ENCODE results near the gene NUP155.
"Not testable (repeated sequence)": the region's sequence is repeated elsewhere in the genome, so short reads cannot be mapped to it uniquely, and the experiment has no call there.

NUP155 gene

DNA sequence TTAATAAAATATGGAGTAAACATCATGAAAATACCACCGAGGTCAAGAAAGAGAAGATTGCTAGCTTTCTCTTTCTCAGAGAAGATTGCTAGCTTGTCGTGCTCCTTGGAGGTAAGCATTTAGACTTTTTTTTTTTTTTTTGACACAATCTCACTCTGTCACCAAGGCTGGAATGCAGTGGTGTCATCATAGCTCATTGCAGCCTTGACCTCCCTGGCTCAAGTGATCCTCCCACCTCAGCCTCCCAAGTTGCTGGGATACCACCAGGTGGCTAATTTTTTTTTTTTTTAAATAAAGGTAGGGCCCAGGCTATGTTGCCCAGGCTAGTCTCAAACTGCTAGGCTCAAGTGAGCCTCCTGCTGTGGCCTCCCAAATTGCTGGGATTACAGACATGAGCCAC is 95.4 kb downstream of the NUP155 start:
- FAIRE-seq (no peak), DNase-seq (ENCODE audit: insufficient read length, low spot score) (no peak)
- TF ChIP-seq CTCF (IDR thresholded peaks at IDR 0.05; ENCODE audit: insufficient read depth, missing control alignments), result no peak

DNA sequence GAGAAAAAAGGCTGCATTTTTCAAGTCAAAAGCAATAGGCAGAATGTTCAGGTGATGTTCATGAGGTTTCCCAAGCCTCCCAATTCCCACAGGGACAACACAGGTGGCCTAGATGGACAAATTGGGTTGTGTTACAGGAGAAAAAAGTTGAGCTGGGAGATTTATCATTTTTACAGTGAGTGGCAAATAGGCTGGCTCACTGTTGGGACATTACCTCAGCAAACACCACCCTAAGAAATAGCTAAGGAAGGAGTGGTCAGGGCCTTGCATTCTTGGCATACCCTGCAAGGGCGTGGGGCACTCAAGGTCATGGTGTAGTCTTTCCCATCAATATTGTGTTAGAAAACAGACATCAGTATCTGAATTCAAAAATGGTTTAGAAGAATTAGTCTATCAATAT is 98.4 kb downstream of the NUP155 start:
- FAIRE-seq, result no peak
- no peak for TF ChIP-seq CTCF (IDR thresholded peaks at IDR 0.05; ENCODE audit: insufficient read depth, missing control alignments)
- no peak for DNase-seq (ENCODE audit: insufficient read length, low spot score)

GRCh38 chr5:37268100-37268499 is 102.8 kb downstream of the NUP155 start:
- not testable (repeated sequence) for FAIRE-seq; DNase-seq (ENCODE audit: insufficient read length, low spot score)

- no peak for DNase-seq (ENCODE audit: insufficient read length, low spot score)
- no peak for TF ChIP-seq CTCF (IDR thresholded peaks at IDR 0.05; ENCODE audit: insufficient read depth, missing control alignments)
- FAIRE-seq, result no peak
Measured at GRCh38 chr5:37255774-37256358, 115.0 kb downstream of the NUP155 start.

- no peak for FAIRE-seq
- DNase-seq (ENCODE audit: insufficient read length, low spot score), result no peak
- no peak for TF ChIP-seq CTCF (IDR thresholded peaks at IDR 0.05; ENCODE audit: insufficient read depth, missing control alignments)
Measured at GRCh38 chr5:37254581-37254980, 116.3 kb downstream of the NUP155 start.

- DNase-seq (ENCODE audit: insufficient read length, low spot score) (no peak), FAIRE-seq (no peak)
Measured at GRCh38 chr5:37251665-37252064, 119.2 kb downstream of the NUP155 start.

GRCh38 chr5:37249815-37250164 is 121.1 kb downstream of the NUP155 start:
- DNase-seq (ENCODE audit: insufficient read length, low spot score) (no peak), FAIRE-seq (no peak)
- TF ChIP-seq CTCF (IDR thresholded peaks at IDR 0.05; ENCODE audit: insufficient read depth, missing control alignments), result no peak

More at GRCh38 chr5:37251665-37252064, 119.2 kb downstream of the NUP155 start:
- no peak for TF ChIP-seq CTCF (IDR thresholded peaks at IDR 0.05; ENCODE audit: insufficient read depth, missing control alignments)
